Skeletal muscle satellite cell (primary cell): ENCODE measurements around the gene ABCC9.

ENCODE experiments used
- H3K27me3 ChIP-seq: 2 replicates; pipeline ENCODE4 v1.7.0; 2013; ENCODE audit warnings: low read length; ENCODE audit not compliant: control insufficient read depth, insufficient read depth
- H3K36me3 ChIP-seq: 2 replicates; pipeline ENCODE4 v1.7.0; 2013; ENCODE audit warnings: mild to moderate bottlenecking, control low read depth, low read length; ENCODE audit not compliant: insufficient read depth
- H3K4me1 ChIP-seq: 2 replicates; pipeline ENCODE4 v1.7.0; 2013; ENCODE audit warnings: low read length; ENCODE audit not compliant: control insufficient read depth, insufficient read depth
- H3K4me2 ChIP-seq: 2 replicates; pipeline ENCODE4 v1.7.0; 2013; ENCODE audit warnings: mild to moderate bottlenecking, low read length
- H3K4me3 ChIP-seq: 2 replicates; pipeline ENCODE4 v1.7.0; 2013; ENCODE audit warnings: low read length
- H3K9ac ChIP-seq: 2 replicates; pipeline ENCODE4 v1.7.0; 2013; ENCODE audit warnings: mild to moderate bottlenecking, low read depth, low read length, moderate library complexity
- H3K9me3 ChIP-seq: replicated peaks from 2 replicates; pipeline ENCODE4 v1.7.0; 2013; ENCODE audit warnings: mild to moderate bottlenecking, control low read depth, low read length

Gene ABCC9

DNA sequence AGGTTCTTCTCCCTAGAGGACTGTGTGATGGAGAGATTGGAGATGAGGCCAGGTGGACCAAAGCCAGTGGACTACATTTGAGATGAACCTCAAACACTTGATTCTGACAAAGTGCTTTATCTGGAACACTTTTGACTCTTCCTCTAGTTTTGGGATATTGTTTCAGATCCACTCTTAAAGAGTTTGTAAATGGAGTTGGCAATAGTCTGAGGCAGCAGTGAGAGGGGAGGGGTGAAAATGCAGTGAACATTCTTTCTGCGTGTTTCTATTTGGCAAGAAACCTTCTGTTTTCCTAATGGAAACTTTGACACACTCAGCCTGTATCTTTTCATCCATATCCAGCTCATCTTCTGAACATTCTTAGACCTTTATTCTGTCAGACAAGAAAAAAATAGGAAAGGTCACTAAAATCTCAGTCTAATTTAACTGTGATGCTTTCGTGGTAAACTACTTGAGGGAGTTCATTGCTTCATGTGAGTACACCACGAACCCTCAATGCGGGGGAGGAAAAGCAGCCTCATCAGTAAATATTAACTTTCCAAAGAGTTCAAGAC is 109.4 kb downstream of the ABCC9 start:
- H3K9me3 ChIP-seq, result no peaks in the 10 kb centered on the region
- H3K4me3 ChIP-seq, result no peak overlapping the region
- H3K4me1 ChIP-seq, result peaks cover 26% of the 10 kb centered on the region
- no peaks in the 10 kb centered on the region for H3K36me3 ChIP-seq
- peak overlapping the region; percentile 23 for H3K4me2 ChIP-seq
- no peaks in the 10 kb centered on the region for H3K27me3 ChIP-seq
- peak overlapping the region; percentile 9 for H3K9ac ChIP-seq

DNA sequence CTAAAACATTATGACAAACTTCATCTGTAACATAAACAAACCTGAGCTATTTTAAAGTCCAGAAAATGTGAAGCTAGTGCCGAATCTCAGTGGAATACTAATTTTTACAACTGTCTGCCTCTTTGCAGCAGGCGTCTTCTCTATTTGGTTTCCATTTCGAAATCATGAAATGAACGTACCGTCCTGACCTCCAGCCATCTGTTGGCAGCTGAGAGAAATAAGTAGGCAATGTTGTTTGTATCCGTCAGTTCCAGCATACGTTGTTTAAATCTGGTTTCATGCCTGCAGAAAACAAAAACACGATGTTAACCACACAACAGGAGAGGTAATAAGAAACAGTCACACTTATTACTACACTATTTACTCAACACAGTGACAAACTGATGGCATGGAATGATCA is 112.4 kb downstream of the ABCC9 start:
- Histone ChIP-seq H3K9ac (peak overlapping the region; percentile 6), H3K4me3 (peak overlapping the region; percentile 0), H3K9me3 (no peaks in the 10 kb centered on the region), H3K4me1 (peaks cover 26% of the 10 kb centered on the region), H3K4me2 (peak overlapping the region; percentile 52), H3K36me3 (no peaks in the 10 kb centered on the region), H3K27me3 (no peaks in the 10 kb centered on the region)

GRCh38 chr12:21828136-21828775 is 113.0 kb downstream of the ABCC9 start:
- Histone ChIP-seq H3K4me3 (peak overlapping the region; percentile 0), H3K4me2 (peak overlapping the region; percentile 52), H3K9ac (peak overlapping the region; percentile 6), H3K36me3 (no peaks in the 10 kb centered on the region), H3K4me1 (peaks cover 26% of the 10 kb centered on the region), H3K27me3 (no peaks in the 10 kb centered on the region), H3K9me3 (no peaks in the 10 kb centered on the region)

DNA sequence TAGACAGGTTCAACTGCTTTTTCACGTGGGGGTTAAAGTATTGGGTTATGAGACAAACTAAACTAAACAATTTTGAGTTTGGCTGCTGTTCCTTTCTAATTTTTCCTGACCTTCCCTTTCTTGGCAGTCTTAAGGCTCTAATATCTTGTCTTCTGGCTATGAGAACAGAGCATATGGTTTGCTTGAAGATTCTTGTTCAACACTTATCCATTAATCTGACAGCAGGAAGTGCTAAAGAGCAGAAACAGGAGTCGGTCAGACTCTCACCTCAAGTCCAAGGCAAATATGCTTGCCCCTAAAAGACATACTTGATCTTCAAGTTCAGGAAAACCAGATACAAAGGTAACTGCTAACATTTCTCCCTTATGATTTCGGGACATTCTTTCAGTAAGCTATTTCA is 114.1 kb downstream of the ABCC9 start:
- H3K9me3 ChIP-seq, result no peaks in the 10 kb centered on the region
- H3K9ac ChIP-seq, result no peak overlapping the region
- no peaks in the 10 kb centered on the region for H3K36me3 ChIP-seq
- no peak overlapping the region for H3K4me3 ChIP-seq
- no peaks in the 10 kb centered on the region for H3K27me3 ChIP-seq
- H3K4me2 ChIP-seq, result no peak overlapping the region
- H3K4me1 ChIP-seq, result peaks cover 19% of the 10 kb centered on the region

- H3K9me3 ChIP-seq, result no peaks in the 10 kb centered on the region
- no peak overlapping the region for H3K4me2 ChIP-seq
- H3K4me3 ChIP-seq, result no peak overlapping the region
- peaks cover 14% of the 10 kb centered on the region for H3K4me1 ChIP-seq
- H3K27me3 ChIP-seq, result no peaks in the 10 kb centered on the region
- H3K36me3 ChIP-seq, result no peaks in the 10 kb centered on the region
- H3K9ac ChIP-seq, result no peak overlapping the region
These were observed 114.7 kb downstream of the ABCC9 start for GRCh38 chr12:21826618-21826910.

DNA sequence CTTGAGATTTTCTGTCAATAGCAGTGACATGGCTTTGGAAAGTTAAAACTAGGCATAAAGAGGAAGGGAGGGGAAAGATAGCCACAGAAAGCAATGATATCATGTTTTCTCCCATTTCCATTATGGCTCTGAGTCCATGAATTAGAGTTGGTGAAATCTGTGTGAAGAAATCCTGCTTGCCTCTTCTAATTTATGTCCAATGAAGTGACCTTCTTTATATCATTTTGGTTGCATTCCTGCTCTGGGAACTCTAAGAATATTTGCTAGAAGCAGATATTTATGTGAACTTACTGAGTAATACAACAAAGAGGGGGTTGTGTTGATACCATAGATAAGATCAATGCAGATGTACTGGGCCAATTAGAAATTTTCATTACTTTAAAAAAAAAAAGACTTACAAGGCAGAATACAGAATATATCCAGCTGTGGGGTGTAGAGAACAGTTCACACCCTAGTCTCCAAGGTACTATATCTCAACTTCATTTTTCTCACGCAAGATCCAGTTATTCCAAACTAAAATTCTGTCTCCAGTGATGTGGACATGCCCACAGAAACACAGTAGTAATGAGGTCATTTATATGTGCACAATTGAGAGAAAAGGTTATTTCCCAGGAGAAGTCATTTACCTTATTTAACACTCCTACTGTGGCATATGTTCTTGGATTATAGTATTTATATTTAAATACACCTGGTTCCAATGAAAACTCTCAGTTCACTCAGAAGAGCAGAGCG is 115.2 kb downstream of the ABCC9 start:
- Histone ChIP-seq H3K9me3 (no peaks in the 10 kb centered on the region), H3K9ac (no peak overlapping the region), H3K4me2 (no peak overlapping the region), H3K4me3 (no peak overlapping the region), H3K27me3 (no peaks in the 10 kb centered on the region), H3K36me3 (no peaks in the 10 kb centered on the region), H3K4me1 (peaks cover 10% of the 10 kb centered on the region)

DNA sequence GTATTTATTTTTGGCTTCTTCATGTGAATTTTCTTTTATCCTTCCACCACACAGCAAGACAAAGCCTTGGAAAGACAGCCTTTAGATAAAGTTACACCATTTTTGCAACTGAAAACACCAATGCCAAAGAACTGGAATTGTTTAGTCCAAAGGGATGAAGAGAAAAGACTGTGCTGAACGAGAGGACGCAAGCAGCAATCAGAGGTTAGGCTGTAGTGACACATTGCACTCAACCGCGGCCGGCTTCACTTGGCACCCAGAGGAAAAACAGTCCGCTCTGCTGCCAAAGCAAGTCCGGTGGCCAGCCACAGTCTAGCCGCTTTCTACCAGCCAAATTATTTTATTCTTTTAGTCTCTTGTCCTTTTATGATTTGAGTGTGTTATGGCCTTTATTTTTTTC is 117.6 kb downstream of the ABCC9 start:
- Histone ChIP-seq H3K27me3 (no peaks in the 10 kb centered on the region), H3K4me2 (peak overlapping the region; percentile 24), H3K9ac (no peak overlapping the region), H3K36me3 (no peaks in the 10 kb centered on the region), H3K9me3 (no peaks in the 10 kb centered on the region), H3K4me1 (peaks cover 30% of the 10 kb centered on the region), H3K4me3 (no peak overlapping the region)

DNA sequence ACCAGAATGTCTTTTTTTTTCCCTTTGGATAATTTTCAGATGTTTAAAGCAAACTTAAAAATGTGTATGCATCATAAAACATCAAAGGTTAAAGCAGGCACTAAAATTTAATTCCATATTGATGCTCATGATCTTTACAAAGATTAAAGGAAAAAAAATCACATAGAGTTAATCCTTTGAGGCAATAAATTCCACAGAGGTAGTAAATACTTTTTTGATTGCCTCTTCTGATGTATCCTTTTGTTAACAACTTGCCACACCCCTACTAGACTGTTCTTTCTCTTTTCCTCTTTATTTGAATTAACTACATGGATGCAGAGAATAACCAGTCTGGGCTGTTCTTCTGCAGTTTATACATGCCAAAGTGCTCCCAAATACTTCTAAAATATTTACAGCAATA is 121.5 kb downstream of the ABCC9 start:
- Histone ChIP-seq H3K4me1 (peaks cover 25% of the 10 kb centered on the region), H3K4me2 (peak overlapping the region; percentile 41), H3K4me3 (no peak overlapping the region), H3K9ac (peak overlapping the region; percentile 53), H3K27me3 (no peaks in the 10 kb centered on the region), H3K36me3 (no peaks in the 10 kb centered on the region), H3K9me3 (no peaks in the 10 kb centered on the region)

DNA sequence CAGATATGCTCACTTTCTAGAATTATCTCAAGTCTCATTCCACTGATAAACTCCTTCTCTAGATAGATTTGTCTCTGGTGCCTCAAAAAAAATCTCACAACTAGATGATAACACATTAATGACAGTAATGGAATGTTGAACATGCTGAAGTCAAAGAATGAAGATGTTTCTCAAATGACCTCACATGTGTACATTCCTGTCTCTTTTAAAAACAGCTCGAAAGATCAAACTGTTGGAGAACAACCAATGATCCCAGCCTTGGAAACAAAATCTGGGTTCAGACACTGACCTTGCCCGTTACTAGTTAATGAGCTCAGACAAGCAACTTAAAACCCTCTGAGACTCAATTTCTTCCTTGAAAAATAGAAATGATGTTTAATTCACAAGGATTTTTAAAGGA is 122.0 kb downstream of the ABCC9 start:
- no peaks in the 10 kb centered on the region for H3K27me3 ChIP-seq
- peak overlapping the region; percentile 53 for H3K9ac ChIP-seq
- H3K9me3 ChIP-seq, result no peaks in the 10 kb centered on the region
- H3K4me3 ChIP-seq, result no peak overlapping the region
- peaks cover 25% of the 10 kb centered on the region for H3K4me1 ChIP-seq
- H3K4me2 ChIP-seq, result peak overlapping the region; percentile 41
- H3K36me3 ChIP-seq, result no peaks in the 10 kb centered on the region

GRCh38 chr12:21818627-21819026 is 122.6 kb downstream of the ABCC9 start:
- Histone ChIP-seq H3K4me3 (no peak overlapping the region), H3K9me3 (no peaks in the 10 kb centered on the region), H3K36me3 (no peaks in the 10 kb centered on the region), H3K9ac (peak overlapping the region; percentile 34), H3K4me1 (peaks cover 25% of the 10 kb centered on the region), H3K27me3 (no peaks in the 10 kb centered on the region), H3K4me2 (peak overlapping the region; percentile 41)

DNA sequence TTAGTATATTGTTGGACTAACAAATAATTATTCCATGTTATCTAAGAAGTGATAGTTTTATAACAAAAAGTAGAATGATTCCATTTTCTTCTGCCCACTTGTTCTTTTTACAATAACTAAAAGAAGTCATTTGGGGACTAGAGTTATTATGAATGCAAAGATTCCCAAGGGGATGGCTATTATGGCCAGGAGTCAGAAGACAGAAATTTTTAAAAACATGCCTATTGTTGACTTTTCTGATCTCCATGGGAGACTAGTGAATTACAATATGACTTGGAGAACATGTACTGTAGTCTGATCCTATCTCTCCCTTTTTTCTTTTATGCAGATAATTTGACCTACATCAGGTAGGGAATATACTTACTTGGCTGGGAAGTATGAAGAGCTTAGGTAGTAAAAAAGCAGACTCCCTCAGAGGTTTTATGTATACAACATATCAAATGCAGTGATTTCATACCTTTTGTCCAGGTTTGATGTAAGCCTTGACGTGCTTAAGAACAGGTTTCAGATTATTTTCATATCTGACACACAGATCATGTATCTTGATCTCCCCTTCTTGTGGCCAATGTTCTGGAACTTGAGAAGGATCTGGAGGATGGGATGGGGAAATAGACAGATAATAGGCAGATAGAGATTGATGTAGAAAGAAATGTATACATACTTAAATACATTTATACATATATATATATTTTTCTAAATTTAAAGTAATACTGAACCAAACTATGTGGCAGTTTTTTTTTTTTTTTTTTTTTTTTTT is 125.7 kb downstream of the ABCC9 start:
- Histone ChIP-seq H3K4me3 (no peak overlapping the region), H3K9me3 (no peaks in the 10 kb centered on the region), H3K9ac (no peak overlapping the region), H3K4me1 (peaks cover 22% of the 10 kb centered on the region), H3K4me2 (peak overlapping the region; percentile 33), H3K36me3 (no peaks in the 10 kb centered on the region), H3K27me3 (no peaks in the 10 kb centered on the region)
